Breast epithelium (tissue), 4 donors: Measurements from ENCODE around the gene ZC2HC1C. TPM values are rescaled to one million over a fixed set of nuclear protein-coding genes. Genes with fewer than 3 reads are reported as not detected.

Experiments used
- DNase-seq, 2 donors: peaks; one replicate each; pipeline ENCODE4 v3.0.0-alpha.2; 2019; ENCODE audit warnings: low spot score in 2 of 2
- H3K27ac ChIP-seq, 2 donors: fragments of 200-600 bp; sonication (generic) in 1 of 2; one replicate each; pipeline ENCODE4 v1.5.1; 2016 to 2019; ENCODE audit warnings: mild to moderate bottlenecking in 1 of 2
- H3K27me3 ChIP-seq, 2 donors: fragments of 200-600 bp; sonication (generic) in 1 of 2; one replicate each; pipeline versions ENCODE4 v1.5.1 to v1.6.0; 2017 to 2019; ENCODE audit warnings: control low read depth in 1 of 2, mild to moderate bottlenecking in 1 of 2
- H3K36me3 ChIP-seq: fragments of 200-600 bp; one replicate; pipeline ENCODE4 v1.5.1; 2019
- H3K4me1 ChIP-seq, 2 donors: fragments of 200-600 bp; sonication (generic); one replicate each; pipeline ENCODE4 v1.5.1; 2016 to 2019; ENCODE audit warnings: control low read depth in 1 of 2
- H3K4me3 ChIP-seq, 3 donors: fragments of 200-600 bp; sonication (generic); 1 replicate in 2 of 3; 2 replicates in 1 of 3; pipeline ENCODE4 v1.5.1; 2016 to 2019; ENCODE audit warnings: mild to moderate bottlenecking in 3 of 3, moderate library complexity in 2 of 3
- H3K9me3 ChIP-seq, 2 donors: fragments of 200-600 bp; sonication (generic) in 1 of 2; one replicate each; pipeline ENCODE4 v1.5.1; 2016 to 2019; ENCODE audit warnings: control low read depth in 1 of 2
- CTCF ChIP-seq, 3 donors: fragments of 450-650 bp; IDR thresholded peaks; one replicate each; pipeline ENCODE4 v1.5.1; 2016 to 2017; ENCODE audit warnings: antibody characterized with exemption in 3 of 3, mild to moderate bottlenecking in 3 of 3, moderate library complexity in 3 of 3
- POLR2A ChIP-seq: fragments of 450-650 bp; IDR thresholded peaks from one replicate; pipeline ENCODE4 v1.6.1; 2016; ENCODE audit warnings: antibody characterized with exemption, mild to moderate bottlenecking, moderate library complexity
- POLR2AphosphoS5 ChIP-seq, 3 donors: sonication (generic); formaldehyde crosslinking; IDR thresholded peaks; one replicate each; pipeline ENCODE4 v1.6.1; 2017; ENCODE audit warnings: antibody characterized with exemption in 3 of 3
- intact Hi-C: fragments of 100-400 bp; cut with DNase I; formaldehyde crosslinking; loops from one replicate; pipeline ENCODE4 v1.15.1; 2023; ENCODE audit warnings: low total_unique reads
- total RNA-seq, 3 donors: library from RNA; depleted of rRNA; stranded (reverse); fragments of >200 nt; gene quantifications; one replicate each; pipeline ENCODE4 v1.1.0, GENCODE V29; 2016

The ZC2HC1C gene
- total RNA-seq, 3 donors from 2014 or later: 0.96 to 3.2 (median 2.6) TPM

- H3K9me3 ChIP-seq: no peaks in the 10 kb centered on the region
- TF ChIP-seq CTCF (IDR thresholded peaks at IDR 0.05) (no peak), POLR2AphosphoS5 (IDR thresholded peaks at IDR 0.05) (no peak), POLR2A (no peak)
- intact Hi-C loops: no loop called here
- no peaks in the 10 kb centered on the region for H3K27me3 ChIP-seq
- H3K4me1 ChIP-seq: no peaks in the 10 kb centered on the region
- H3K27ac ChIP-seq: no peak overlapping the region
- H3K4me3 ChIP-seq: no peak overlapping the region
- no peak for DNase-seq
- H3K36me3 ChIP-seq: no peaks in the 10 kb centered on the region
Measured at GRCh38 chr14:75042035-75042434, 27.4 kb upstream of the ZC2HC1C start.

GRCh38 chr14:75044322-75044721, 25.1 kb upstream of the ZC2HC1C start:
- Histone ChIP-seq H3K4me1 (no peaks in the 10 kb centered on the region), H3K27ac (no peak overlapping the region)
- intact Hi-C loops: no loop called here

GRCh38 chr14:75044752-75045151, 24.7 kb upstream of the ZC2HC1C start:
- TF ChIP-seq POLR2A (no peak), POLR2AphosphoS5 (IDR thresholded peaks at IDR 0.05) (no peak), CTCF (IDR thresholded peaks at IDR 0.05) (no peak)
- Histone ChIP-seq H3K36me3 (no peaks in the 10 kb centered on the region), H3K4me1 (peaks cover 0 to under 1% of the 10 kb centered on the region in 2 donors), H3K4me3 (no peak overlapping the region), H3K9me3 (no peaks in the 10 kb centered on the region), H3K27ac (no peak overlapping the region), H3K27me3 (no peaks in the 10 kb centered on the region)
- intact Hi-C loops: no loop called here
- DNase-seq: no peak

More at GRCh38 chr14:75044322-75044721, 25.1 kb upstream of the ZC2HC1C start:
- Histone ChIP-seq H3K36me3 (no peaks in the 10 kb centered on the region), H3K4me3 (no peak overlapping the region), H3K27me3 (no peaks in the 10 kb centered on the region), H3K9me3 (no peaks in the 10 kb centered on the region)
- no peak for TF ChIP-seq POLR2AphosphoS5 (IDR thresholded peaks at IDR 0.05)
- TF ChIP-seq POLR2A: no peak
- TF ChIP-seq CTCF (IDR thresholded peaks at IDR 0.05): no peak
- no peak for DNase-seq

GRCh38 chr14:75046275-75046674, 23.2 kb upstream of the ZC2HC1C start:
- Histone ChIP-seq H3K36me3 (no peaks in the 10 kb centered on the region), H3K4me1 (peaks cover 0 to 8% of the 10 kb centered on the region in 2 donors), H3K27ac (no peak overlapping the region), H3K27me3 (no peaks in the 10 kb centered on the region), H3K4me3 (no peak overlapping the region), H3K9me3 (no peaks in the 10 kb centered on the region)
- intact Hi-C loops: no loop called here
- TF ChIP-seq POLR2AphosphoS5 (IDR thresholded peaks at IDR 0.05) (no peak), POLR2A (no peak), CTCF (IDR thresholded peaks at IDR 0.05) (no peak)
- no peak for DNase-seq

GRCh38 chr14:75046899-75047298, 22.5 kb upstream of the ZC2HC1C start:
- no peak for TF ChIP-seq CTCF (IDR thresholded peaks at IDR 0.05)
- no peak for TF ChIP-seq POLR2A
- TF ChIP-seq POLR2AphosphoS5 (IDR thresholded peaks at IDR 0.05): no peak
- H3K36me3 ChIP-seq: no peaks in the 10 kb centered on the region
- intact Hi-C loops: no loop called here
- peaks cover 0 to 8% of the 10 kb centered on the region in 2 donors for H3K4me1 ChIP-seq
- DNase-seq: no peak
- H3K27ac ChIP-seq: no peak overlapping the region
- H3K4me3 ChIP-seq: no peak overlapping the region
- H3K9me3 ChIP-seq: no peaks in the 10 kb centered on the region
- H3K27me3 ChIP-seq: no peaks in the 10 kb centered on the region
